Measurements from ENCODE around the gene C2CD4C. TPM values are rescaled to one million over a fixed set of nuclear protein-coding genes. Genes with fewer than 3 reads are reported as not detected.
"Not testable (repeated sequence)": the region's sequence is repeated elsewhere in the genome, so short reads cannot be mapped to it uniquely, and the experiment has no call there.

C2CD4C gene
- total RNA-seq, 4 donors from 2014 or later = 2.4 to 2.5 TPM; not detected in 2

DNA sequence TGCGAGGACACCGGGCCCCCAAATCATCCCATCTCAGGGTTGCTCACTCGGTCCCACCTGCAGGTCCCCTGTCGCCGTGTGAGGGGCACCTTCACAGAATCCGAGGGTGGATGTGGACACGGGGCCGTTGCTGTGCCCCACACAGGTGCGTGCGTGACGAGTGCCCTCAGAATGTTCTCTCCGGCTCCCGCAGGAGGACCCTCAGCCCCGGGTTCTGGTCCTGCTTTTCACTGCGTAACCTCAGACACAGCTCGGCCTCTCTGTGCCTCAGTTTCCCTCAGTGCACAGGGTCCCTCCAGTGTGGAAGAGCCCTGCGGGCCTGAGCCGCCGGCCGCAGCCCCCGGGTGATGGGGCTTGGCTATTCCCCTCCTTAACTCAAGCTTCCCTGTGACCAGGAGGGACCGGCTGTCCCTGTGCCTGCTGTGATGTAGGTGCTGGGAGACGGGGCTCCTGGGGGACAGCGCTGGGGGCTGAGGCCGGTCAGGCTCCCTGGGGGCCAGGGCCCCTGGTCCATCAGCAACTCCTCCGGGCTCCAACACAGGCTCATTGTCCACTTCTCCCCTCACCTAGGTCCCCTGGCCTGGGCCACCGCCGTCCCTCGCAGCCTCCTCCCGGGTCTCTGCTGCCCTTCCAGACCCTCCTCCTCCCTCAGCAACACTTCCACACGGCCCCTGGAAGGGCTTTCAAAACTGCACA lies 47.1 kb upstream of the C2CD4C start:
- intact Hi-C loops (cut with DNase I; ENCODE audit: low total_unique reads) = no loop called here
- no peak overlapping the region for H3K4me3 ChIP-seq
- peaks cover 0 to 5% of the 10 kb centered on the region in 2 donors for H3K4me1 ChIP-seq
- no peaks in the 10 kb centered on the region for H3K9me3 ChIP-seq
- H3K27me3 ChIP-seq = no peaks in the 10 kb centered on the region
- H3K36me3 ChIP-seq = no peaks in the 10 kb centered on the region
- H3K27ac ChIP-seq = no peak overlapping the region
- no peak for DNase-seq
- no peak for TF ChIP-seq POLR2A (IDR thresholded peaks at IDR 0.05)
- TF ChIP-seq, protein P1, sequence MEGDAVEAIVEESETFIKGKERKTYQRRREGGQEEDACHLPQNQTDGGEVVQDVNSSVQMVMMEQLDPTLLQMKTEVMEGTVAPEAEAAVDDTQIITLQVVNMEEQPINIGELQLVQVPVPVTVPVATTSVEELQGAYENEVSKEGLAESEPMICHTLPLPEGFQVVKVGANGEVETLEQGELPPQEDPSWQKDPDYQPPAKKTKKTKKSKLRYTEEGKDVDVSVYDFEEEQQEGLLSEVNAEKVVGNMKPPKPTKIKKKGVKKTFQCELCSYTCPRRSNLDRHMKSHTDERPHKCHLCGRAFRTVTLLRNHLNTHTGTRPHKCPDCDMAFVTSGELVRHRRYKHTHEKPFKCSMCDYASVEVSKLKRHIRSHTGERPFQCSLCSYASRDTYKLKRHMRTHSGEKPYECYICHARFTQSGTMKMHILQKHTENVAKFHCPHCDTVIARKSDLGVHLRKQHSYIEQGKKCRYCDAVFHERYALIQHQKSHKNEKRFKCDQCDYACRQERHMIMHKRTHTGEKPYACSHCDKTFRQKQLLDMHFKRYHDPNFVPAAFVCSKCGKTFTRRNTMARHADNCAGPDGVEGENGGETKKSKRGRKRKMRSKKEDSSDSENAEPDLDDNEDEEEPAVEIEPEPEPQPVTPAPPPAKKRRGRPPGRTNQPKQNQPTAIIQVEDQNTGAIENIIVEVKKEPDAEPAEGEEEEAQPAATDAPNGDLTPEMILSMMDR (IDR thresholded peaks at IDR 0.05) = no peak

DNA sequence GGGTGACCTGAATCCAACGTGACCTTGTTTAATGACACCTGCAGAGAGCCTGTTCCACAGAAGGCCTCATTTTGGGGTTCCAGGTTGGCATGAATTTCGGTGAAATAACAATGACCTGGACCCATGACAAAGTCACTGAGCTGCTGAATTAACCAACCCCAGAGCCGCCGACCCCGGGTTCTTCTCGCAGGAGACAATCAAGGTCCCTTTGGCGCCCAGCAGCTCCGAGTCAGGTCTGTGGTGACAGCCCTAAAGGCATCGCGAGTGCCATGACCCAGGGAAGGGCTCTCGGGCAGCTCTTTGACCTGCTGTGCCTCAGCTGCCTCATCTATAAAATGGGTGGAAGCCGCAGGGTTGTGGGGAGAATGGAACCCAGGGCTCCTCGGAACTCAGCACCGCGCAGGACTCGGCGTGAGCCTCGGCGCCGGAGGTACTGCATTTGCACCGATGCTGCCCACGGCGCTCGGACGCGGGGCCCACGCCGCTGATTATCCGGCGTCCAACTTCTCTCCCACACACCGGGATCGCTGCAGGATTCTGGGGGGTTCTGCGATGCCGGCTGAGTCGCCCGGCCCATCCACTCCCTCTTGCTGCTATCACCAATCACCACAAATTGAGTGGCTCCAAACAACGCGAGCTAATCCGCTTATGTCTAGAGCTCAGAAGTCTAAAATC lies 46.2 kb upstream of the C2CD4C start:
- DNase-seq = no peak
- no peak overlapping the region for H3K4me3 ChIP-seq
- no peak for TF ChIP-seq POLR2A (IDR thresholded peaks at IDR 0.05)
- TF ChIP-seq, protein P1 (IDR thresholded peaks at IDR 0.05) = no peak
- no peaks in the 10 kb centered on the region for H3K36me3 ChIP-seq
- H3K27ac ChIP-seq = no peak overlapping the region
- no peaks in the 10 kb centered on the region for H3K9me3 ChIP-seq
- peaks cover 0 to 4% of the 10 kb centered on the region in 2 donors for H3K4me1 ChIP-seq
- intact Hi-C loops (cut with DNase I; ENCODE audit: low total_unique reads) = no loop called here
- H3K27me3 ChIP-seq = no peaks in the 10 kb centered on the region

DNA sequence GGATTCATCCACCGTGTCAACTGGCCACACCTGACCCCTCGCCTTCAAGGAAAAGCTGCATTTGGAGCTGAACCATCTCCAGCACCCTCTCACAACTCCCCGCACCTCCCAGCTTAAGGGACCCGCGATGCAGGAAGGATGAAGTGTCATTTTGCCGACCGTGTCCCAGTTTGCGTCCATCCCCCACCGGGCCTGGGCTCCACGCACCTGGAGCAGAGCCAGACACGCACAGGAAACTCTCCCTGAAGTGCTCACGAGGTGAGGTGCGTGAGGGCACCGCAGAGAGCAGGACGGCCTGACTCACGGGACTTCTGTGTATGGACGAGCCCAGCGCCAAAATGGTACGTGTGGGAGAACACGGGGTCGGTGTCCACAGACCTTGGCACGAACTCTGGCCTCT lies 44.7 kb upstream of the C2CD4C start:
- H3K9me3 ChIP-seq = no peaks in the 10 kb centered on the region
- H3K27ac ChIP-seq = no peak overlapping the region
- no peak overlapping the region for H3K4me3 ChIP-seq
- no peak for DNase-seq
- no peaks in the 10 kb centered on the region for H3K27me3 ChIP-seq
- TF ChIP-seq POLR2A (IDR thresholded peaks at IDR 0.05) = no peak
- TF ChIP-seq, protein P1 (IDR thresholded peaks at IDR 0.05) = no peak
- no peaks in the 10 kb centered on the region for H3K4me1 ChIP-seq
- intact Hi-C loops (cut with DNase I; ENCODE audit: low total_unique reads) = no loop called here
- H3K36me3 ChIP-seq = no peaks in the 10 kb centered on the region

DNA sequence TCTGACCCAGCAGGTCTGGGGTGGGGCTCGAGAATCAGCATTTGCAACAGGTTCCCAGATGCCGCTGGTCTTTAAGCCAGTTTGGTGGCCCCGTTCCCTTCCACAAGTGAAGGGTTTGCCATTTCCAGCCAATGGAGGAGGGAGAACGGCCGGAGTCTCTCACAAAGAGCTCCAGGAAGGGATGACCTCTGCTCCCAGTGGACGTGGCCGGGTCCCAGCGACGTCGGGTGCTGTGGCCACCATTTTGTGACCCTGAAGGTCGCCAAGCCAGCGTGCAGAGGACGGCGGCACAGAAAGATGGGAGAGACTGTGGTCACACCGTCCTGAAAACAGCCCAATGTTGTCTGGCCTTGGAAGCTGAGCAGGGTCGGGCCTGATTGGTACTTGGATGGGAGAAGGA lies 43.9 kb upstream of the C2CD4C start:
- TF ChIP-seq, protein P1 (IDR thresholded peaks at IDR 0.05) = no peak
- no peak for TF ChIP-seq POLR2A (IDR thresholded peaks at IDR 0.05)
- Histone ChIP-seq H3K4me3 (no peak overlapping the region), H3K27ac (no peak overlapping the region), H3K36me3 (no peaks in the 10 kb centered on the region), H3K27me3 (no peaks in the 10 kb centered on the region), H3K4me1 (no peaks in the 10 kb centered on the region), H3K9me3 (no peaks in the 10 kb centered on the region)
- intact Hi-C loops (cut with DNase I; ENCODE audit: low total_unique reads) = no loop called here
- DNase-seq = no peak

DNA sequence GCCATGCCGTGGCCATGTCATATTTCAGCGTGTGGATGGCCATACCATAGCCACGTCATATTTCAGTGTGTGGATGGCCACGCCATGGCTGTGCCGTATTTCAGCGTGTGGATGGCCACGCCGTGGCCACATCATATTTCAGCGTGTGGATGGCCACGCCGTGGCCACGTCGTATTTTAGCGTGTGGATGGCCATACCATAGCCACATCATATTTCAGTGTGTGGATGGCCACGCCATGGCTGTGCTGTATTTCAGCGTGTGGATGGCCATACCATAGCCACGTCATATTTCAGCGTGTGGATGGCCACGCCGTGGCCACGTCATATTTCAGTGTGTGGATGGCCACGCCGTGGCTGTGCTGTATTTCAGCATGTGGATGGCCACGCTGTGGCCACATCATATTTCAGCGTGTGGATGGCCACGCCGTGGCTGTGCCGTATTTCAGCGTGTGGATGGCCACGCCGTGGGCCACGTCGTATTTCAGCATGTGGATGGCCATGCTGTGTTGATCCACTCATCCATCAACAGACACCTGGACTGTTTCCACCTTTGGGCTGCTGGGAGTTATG lies 42.0 kb upstream of the C2CD4C start:
- intact Hi-C loops (cut with DNase I; ENCODE audit: low total_unique reads); H3K36me3 ChIP-seq; H3K27ac ChIP-seq; H3K4me1 ChIP-seq; H3K9me3 ChIP-seq; H3K4me3 ChIP-seq; H3K27me3 ChIP-seq; DNase-seq: not testable (repeated sequence)

All from uterus (tissue), 4 donors.